Left ventricle myocardium inferior (tissue), 1 donor: ENCODE data around the gene MEIS1. TPM values are rescaled to one million over a fixed set of nuclear protein-coding genes. Genes with fewer than 3 reads are reported as not detected.

ENCODE experiments used
- DNase-seq: peaks from one replicate; pipeline ENCODE4 v3.0.0-alpha.2; 2020
- H3K27ac ChIP-seq: fragments of 200-600 bp; replicated peaks from 2 replicates; pipeline ENCODE4 v1.8.0; 2021
- H3K27me3 ChIP-seq: fragments of 200-600 bp; 2 replicates; pipeline ENCODE4 v1.8.0; 2021; ENCODE audit warnings: low read depth
- H3K36me3 ChIP-seq: fragments of 200-600 bp; 2 replicates; pipeline ENCODE4 v1.8.0; 2021
- H3K4me1 ChIP-seq: fragments of 200-600 bp; 2 replicates; pipeline ENCODE4 v1.8.0; 2021
- H3K4me3 ChIP-seq: fragments of 200-600 bp; 2 replicates; pipeline ENCODE4 v1.8.0; 2021; ENCODE audit warnings: mild to moderate bottlenecking, moderate library complexity
- H3K9me3 ChIP-seq: fragments of 200-600 bp; replicated peaks from 2 replicates; pipeline ENCODE4 v1.8.0; 2021
- CTCF ChIP-seq: fragments of 200-600 bp; IDR thresholded peaks from 2 replicates; pipeline ENCODE4 v1.8.0; 2021; ENCODE audit warnings: antibody characterized with exemption, mild to moderate bottlenecking, borderline replicate concordance
- intact Hi-C: fragments of 100-400 bp; cut with micrococcal nuclease; formaldehyde crosslinking; loops from one replicate; pipeline ENCODE4 v1.11.0; 2022
- total RNA-seq: library from RNA; stranded (reverse); fragmentation: NEBNext Ultra II Directional; extraction: Animal tissue kit (Norgen Biotek cat#: 25700); gene quantifications from one replicate; pipeline ENCODE4 v1.2.1, GENCODE V29; 2021
- donor health status: DM: no; HTN: yes; CAD: no; lungs with severe emphysema.

The MEIS1 gene
- total RNA-seq, 1 donor from 2014 or later: 38.0 TPM

GRCh38 chr2:66423391-66424124 is 11.4 kb upstream of the MEIS1 start:
- DNase-seq: no peak
- intact Hi-C loops: loop anchor here (10.0 kb wide), 2 partner anchors 151 to 1421 kb away; no protein-coding TSS in a partner anchor
- TF ChIP-seq CTCF: no peak
- H3K4me3 ChIP-seq: no peak overlapping the region
- H3K27me3 ChIP-seq: peaks cover 81% of the 10 kb centered on the region
- H3K9me3 ChIP-seq: no peaks in the 10 kb centered on the region
- no peak overlapping the region for H3K27ac ChIP-seq
- H3K4me1 ChIP-seq: peaks cover 15% of the 10 kb centered on the region
- no peaks in the 10 kb centered on the region for H3K36me3 ChIP-seq

DNA sequence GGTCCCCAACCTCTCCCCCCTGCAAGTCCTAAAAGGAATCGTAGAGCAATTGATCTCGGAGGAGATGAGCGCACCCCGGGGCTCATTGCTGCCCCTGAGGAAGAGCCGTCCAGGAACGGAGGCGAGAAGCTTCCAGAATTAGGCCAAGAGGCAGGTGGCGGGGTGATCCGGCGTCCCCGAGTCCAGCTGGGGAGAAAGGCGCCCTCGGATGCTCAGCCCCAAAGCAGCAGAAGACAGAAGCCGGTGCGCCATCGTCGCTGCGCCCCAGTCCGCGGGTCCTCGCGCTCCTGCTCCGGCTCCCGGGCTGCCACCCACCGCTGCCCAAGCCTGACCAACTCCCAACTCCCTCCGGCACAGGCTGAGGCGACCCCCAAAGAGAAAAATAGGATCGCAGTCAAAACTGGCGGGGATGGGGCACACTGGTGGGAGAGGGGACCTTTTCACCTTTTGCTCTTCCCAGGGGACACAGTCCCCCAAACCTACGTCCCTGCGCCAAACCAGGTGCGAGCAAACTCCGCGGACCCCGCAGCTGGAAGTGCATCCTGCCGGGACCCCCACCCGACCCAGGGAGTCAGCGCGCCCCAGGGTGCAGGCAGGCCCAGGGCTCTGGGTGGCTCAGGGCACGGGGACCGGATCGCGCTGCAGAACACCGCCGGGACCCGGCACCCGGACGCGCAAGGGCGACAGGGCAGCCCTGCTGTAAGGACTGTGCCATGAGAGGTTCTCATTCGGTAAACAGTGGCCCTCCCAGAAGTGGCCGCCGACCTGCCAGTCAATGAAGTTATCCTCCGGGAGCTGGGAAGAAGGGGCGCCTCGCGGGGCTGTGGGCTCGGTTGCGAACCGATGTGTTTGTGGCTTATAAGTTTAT is 8.4 kb upstream of the MEIS1 start:
- H3K36me3 ChIP-seq: no peaks in the 10 kb centered on the region
- no peak overlapping the region for H3K27ac ChIP-seq
- H3K27me3 ChIP-seq: peaks cover 93% of the 10 kb centered on the region
- intact Hi-C loops: loop anchor here (10.0 kb wide), 2 partner anchors 148 to 1418 kb away; no protein-coding TSS in a partner anchor
- H3K9me3 ChIP-seq: no peaks in the 10 kb centered on the region
- H3K4me3 ChIP-seq: peak overlapping the region; percentile 57
- peaks cover 15% of the 10 kb centered on the region for H3K4me1 ChIP-seq
- DNase-seq: no peak
- no peak for TF ChIP-seq CTCF

GRCh38 chr2:66427300-66427699 is 7.6 kb upstream of the MEIS1 start:
- Histone ChIP-seq H3K9me3 (no peaks in the 10 kb centered on the region), H3K27ac (no peak overlapping the region), H3K4me3 (no peak overlapping the region), H3K36me3 (no peaks in the 10 kb centered on the region), H3K4me1 (peaks cover 15% of the 10 kb centered on the region), H3K27me3 (peaks cover 89% of the 10 kb centered on the region)
- no peak for DNase-seq
- no peak for TF ChIP-seq CTCF
- intact Hi-C loops: loop anchor here (10.0 kb wide), 2 partner anchors 148 to 1418 kb away; no protein-coding TSS in a partner anchor

DNA sequence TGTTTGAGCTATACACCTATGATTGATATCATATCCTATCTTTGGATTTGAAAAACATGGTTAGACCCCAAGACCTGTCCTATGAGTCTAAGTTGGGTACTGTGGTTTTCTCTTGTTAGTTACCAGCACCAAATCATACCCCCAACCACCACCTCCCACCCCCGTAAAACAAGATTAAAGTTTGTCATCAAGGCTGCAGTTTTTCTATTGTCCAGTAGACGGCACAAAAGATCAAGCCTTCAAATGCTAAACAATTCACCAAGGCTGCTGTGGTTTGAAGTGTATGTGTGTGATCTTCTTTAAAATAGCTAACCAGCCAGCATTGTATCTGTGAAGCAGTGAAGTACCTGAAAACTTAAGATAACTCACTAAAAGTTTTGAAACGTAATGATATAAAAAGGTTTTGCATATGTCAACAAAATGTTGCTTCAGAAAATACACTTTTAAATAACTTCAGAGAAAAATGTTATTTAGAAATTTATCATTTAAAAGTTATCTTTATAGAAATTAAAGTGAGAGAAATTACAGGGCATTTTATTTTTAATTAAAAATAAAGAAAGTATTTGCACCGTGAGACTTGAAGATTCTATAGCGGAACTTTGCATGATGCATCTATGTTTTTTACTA is 5.8 kb upstream of the MEIS1 start:
- intact Hi-C loops: loop anchor here (10.0 kb wide), 2 partner anchors 146 to 1416 kb away; no protein-coding TSS in a partner anchor
- H3K9me3 ChIP-seq: no peaks in the 10 kb centered on the region
- H3K36me3 ChIP-seq: no peaks in the 10 kb centered on the region
- H3K27ac ChIP-seq: no peak overlapping the region
- no peak overlapping the region for H3K4me3 ChIP-seq
- H3K27me3 ChIP-seq: peaks cover 85% of the 10 kb centered on the region
- no peak for DNase-seq
- H3K4me1 ChIP-seq: peaks cover 30% of the 10 kb centered on the region
- TF ChIP-seq CTCF: peak; percentile 85
